ENCODE results near the gene TPI1. TPM values are rescaled to one million over a fixed set of nuclear protein-coding genes. Genes with fewer than 3 reads are reported as not detected.
A peak's percentile ranks its signal among the peaks of the same experiment; 100 is the strongest.

TPI1 gene
- 1,296 and 1,386 TPM in 2 replicates for total RNA-seq (2014; rRNA removed; shearing (Covaris generic))

GRCh38 chr12:6867413-6868210 is at the start of gene TPI1:
TSS of gene TPI1 (plus strand) at chr12:6867531. CDS start at chr12:6867567, 36 bp downstream.
- Histone ChIP-seq H3K4me1 (peaks cover 12% of the 10 kb centered on the region; the same call in 1 of the 2 replicates), H3K36me3 (peaks cover 43% of the 10 kb centered on the region), H3K9me3 (replicated peaks) (no peaks in the 10 kb centered on the region), H3K27me3 (no peaks in the 10 kb centered on the region), H3K27ac (peak within 1 kb of the TSS; percentile 95), H3K4me3 (peak within 1 kb of the TSS; percentile 100)
- DNase-seq: peak; percentile 81 to 86

GRCh38 chr12:6817662-6818157 is 49.6 kb upstream of the TPI1 start:
- H3K27me3 ChIP-seq: peaks cover 14% of the 10 kb centered on the region
- H3K27ac ChIP-seq: no peak overlapping the region
- H3K36me3 ChIP-seq: no peaks in the 10 kb centered on the region
- no peak for DNase-seq
- H3K9me3 ChIP-seq (replicated peaks): no peaks in the 10 kb centered on the region
- H3K4me1 ChIP-seq: peaks cover 10% of the 10 kb centered on the region; the same call in 1 of the 2 replicates
- H3K4me3 ChIP-seq: no peak overlapping the region

- H3K36me3 ChIP-seq: no peaks in the 10 kb centered on the region
- DNase-seq: no peak
- peaks cover 10% of the 10 kb centered on the region; the same call in 1 of the 2 replicates for H3K4me1 ChIP-seq
- H3K27me3 ChIP-seq: peaks cover 14% of the 10 kb centered on the region
- H3K27ac ChIP-seq: no peak overlapping the region
- no peak overlapping the region for H3K4me3 ChIP-seq
- H3K9me3 ChIP-seq (replicated peaks): no peaks in the 10 kb centered on the region
These were observed 49.1 kb upstream of the TPI1 start for GRCh38 chr12:6818222-6818621.

- no peaks in the 10 kb centered on the region for H3K9me3 ChIP-seq (replicated peaks)
- H3K4me3 ChIP-seq: no peak overlapping the region
- DNase-seq: no peak
- no peak overlapping the region for H3K27ac ChIP-seq
- H3K27me3 ChIP-seq: peaks cover 14% of the 10 kb centered on the region
- H3K36me3 ChIP-seq: no peaks in the 10 kb centered on the region
- H3K4me1 ChIP-seq: peaks cover 10% of the 10 kb centered on the region; the same call in 1 of the 2 replicates
These were observed 48.7 kb upstream of the TPI1 start for GRCh38 chr12:6818645-6819044.

GRCh38 chr12:6819106-6820030 is 48.0 kb upstream of the TPI1 start:
- peaks cover 14% of the 10 kb centered on the region for H3K27me3 ChIP-seq
- no peak for DNase-seq
- no peaks in the 10 kb centered on the region for H3K9me3 ChIP-seq (replicated peaks)
- no peak overlapping the region for H3K4me3 ChIP-seq
- no peak overlapping the region for H3K27ac ChIP-seq
- peaks cover 10% of the 10 kb centered on the region; the same call in 1 of the 2 replicates for H3K4me1 ChIP-seq
- no peaks in the 10 kb centered on the region for H3K36me3 ChIP-seq

GRCh38 chr12:6820166-6820565 is 47.2 kb upstream of the TPI1 start:
- H3K27ac ChIP-seq: no peak overlapping the region

GRCh38 chr12:6821591-6822425 is 45.5 kb upstream of the TPI1 start, which contains the start of gene GPR162:
TSS of gene GPR162 (plus strand) at chr12:6821821. CDS start at chr12:6823899, 2,078 bp downstream.
- Histone ChIP-seq H3K36me3 (no peaks in the 10 kb centered on the region), H3K27ac (no peak within 1 kb of the TSS), H3K4me1 (peaks cover 13% of the 10 kb centered on the region), H3K9me3 (replicated peaks) (no peaks in the 10 kb centered on the region), H3K4me3 (peak within 1 kb of the TSS; percentile 44), H3K27me3 (peaks cover 14% of the 10 kb centered on the region)
- DNase-seq: peak; percentile 60 to 66

More at GRCh38 chr12:6820166-6820565, 47.2 kb upstream of the TPI1 start:
- H3K4me1 ChIP-seq: peaks cover 10% of the 10 kb centered on the region
- H3K36me3 ChIP-seq: no peaks in the 10 kb centered on the region
- no peak overlapping the region for H3K4me3 ChIP-seq
- DNase-seq: no peak
- H3K9me3 ChIP-seq (replicated peaks): no peaks in the 10 kb centered on the region
- H3K27me3 ChIP-seq: peaks cover 14% of the 10 kb centered on the region

- Histone ChIP-seq H3K9me3 (replicated peaks) (no peaks in the 10 kb centered on the region), H3K4me1 (peaks cover 18% of the 10 kb centered on the region), H3K36me3 (no peaks in the 10 kb centered on the region), H3K27me3 (peaks cover 14% of the 10 kb centered on the region), H3K27ac (no peak overlapping the region), H3K4me3 (no peak overlapping the region)
- no peak for DNase-seq
These were observed 44.8 kb upstream of the TPI1 start for GRCh38 chr12:6822426-6823135.

GRCh38 chr12:6823182-6824084 is 43.9 kb upstream of the TPI1 start:
- DNase-seq: no peak
- Histone ChIP-seq H3K4me1 (peaks cover 18% of the 10 kb centered on the region), H3K27me3 (peaks cover 14% of the 10 kb centered on the region), H3K4me3 (no peak overlapping the region), H3K27ac (no peak overlapping the region), H3K36me3 (no peaks in the 10 kb centered on the region), H3K9me3 (replicated peaks) (no peaks in the 10 kb centered on the region)

GRCh38 chr12:6824085-6824775 is 43.1 kb upstream of the TPI1 start:
- Histone ChIP-seq H3K4me3 (no peak overlapping the region), H3K9me3 (replicated peaks) (no peaks in the 10 kb centered on the region), H3K27me3 (peaks cover 11% of the 10 kb centered on the region), H3K4me1 (peaks cover 18% of the 10 kb centered on the region), H3K36me3 (no peaks in the 10 kb centered on the region; the same call in 1 of the 2 replicates), H3K27ac (no peak overlapping the region)
- no peak for DNase-seq

GRCh38 chr12:6824901-6825381 is 42.4 kb upstream of the TPI1 start:
- peaks cover 18% of the 10 kb centered on the region for H3K4me1 ChIP-seq
- H3K36me3 ChIP-seq: no peaks in the 10 kb centered on the region; the same call in 1 of the 2 replicates
- H3K4me3 ChIP-seq: no peak overlapping the region
- H3K9me3 ChIP-seq (replicated peaks): no peaks in the 10 kb centered on the region
- peaks cover 6% of the 10 kb centered on the region; the same call in 1 of the 2 replicates for H3K27me3 ChIP-seq
- DNase-seq: no peak
- H3K27ac ChIP-seq: no peak overlapping the region

Data from SJCRH30 (cell line).